ENCODE measurements around the gene NR1D1. TPM values are rescaled to one million over a fixed set of nuclear protein-coding genes. Genes with fewer than 3 reads are reported as not detected.

The NR1D1 gene
- total RNA-seq, 1 donor from 2014 or later: 2.6 TPM

DNA sequence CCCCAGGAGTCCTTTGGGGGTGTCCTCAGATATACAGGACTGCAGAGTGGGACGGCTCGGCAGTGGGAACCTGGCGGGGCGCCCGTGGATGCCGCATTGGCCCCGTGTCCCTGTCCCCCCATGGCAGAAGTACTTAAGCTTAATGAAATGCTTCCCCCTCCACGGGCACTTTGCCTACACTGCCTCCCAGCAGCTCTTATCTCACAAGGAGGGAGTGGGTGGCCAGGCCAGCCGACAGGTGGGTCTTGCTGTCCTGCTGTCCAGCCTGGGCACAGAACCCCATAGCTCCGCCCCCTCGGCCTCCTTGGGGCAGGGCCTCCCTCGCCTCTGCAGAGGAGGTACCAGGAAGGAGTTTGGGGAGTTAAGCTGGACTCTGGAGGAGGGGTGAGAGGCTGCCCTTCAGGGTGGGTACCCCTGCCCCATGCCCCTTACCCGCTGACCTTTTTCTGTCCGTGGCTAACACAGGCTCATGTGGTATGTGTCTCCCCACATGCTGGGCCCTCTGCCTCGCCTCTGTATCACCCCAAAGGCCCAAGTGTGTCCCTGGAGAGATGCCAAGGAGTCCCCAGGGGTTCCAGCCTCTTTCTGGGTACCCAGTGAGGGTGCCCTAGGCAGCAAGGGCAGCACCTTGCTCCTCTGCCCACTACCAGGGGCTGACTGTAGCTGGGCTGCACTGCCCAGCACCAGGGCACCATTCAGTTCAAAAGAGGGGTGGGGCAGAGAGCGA is 28.9 kb downstream of the NR1D1 start:
- Mint-ChIP-seq H3K4me1 (ENCODE audit: low read depth) (peaks cover 54% of the 10 kb centered on the region), H3K36me3 (ENCODE audit: insufficient read depth) (no peaks in the 10 kb centered on the region), H3K27me3 (no peaks in the 10 kb centered on the region), H3K9me3 (ENCODE audit: low read depth) (no peaks in the 10 kb centered on the region), H3K4me3 (ENCODE audit: low read depth) (no peak overlapping the region), H3K27ac (peak overlapping the region; percentile 86)
- DNase-seq (ENCODE audit: low spot score, unreplicated experiment): no peak
- TF ChIP-seq, protein P1, sequence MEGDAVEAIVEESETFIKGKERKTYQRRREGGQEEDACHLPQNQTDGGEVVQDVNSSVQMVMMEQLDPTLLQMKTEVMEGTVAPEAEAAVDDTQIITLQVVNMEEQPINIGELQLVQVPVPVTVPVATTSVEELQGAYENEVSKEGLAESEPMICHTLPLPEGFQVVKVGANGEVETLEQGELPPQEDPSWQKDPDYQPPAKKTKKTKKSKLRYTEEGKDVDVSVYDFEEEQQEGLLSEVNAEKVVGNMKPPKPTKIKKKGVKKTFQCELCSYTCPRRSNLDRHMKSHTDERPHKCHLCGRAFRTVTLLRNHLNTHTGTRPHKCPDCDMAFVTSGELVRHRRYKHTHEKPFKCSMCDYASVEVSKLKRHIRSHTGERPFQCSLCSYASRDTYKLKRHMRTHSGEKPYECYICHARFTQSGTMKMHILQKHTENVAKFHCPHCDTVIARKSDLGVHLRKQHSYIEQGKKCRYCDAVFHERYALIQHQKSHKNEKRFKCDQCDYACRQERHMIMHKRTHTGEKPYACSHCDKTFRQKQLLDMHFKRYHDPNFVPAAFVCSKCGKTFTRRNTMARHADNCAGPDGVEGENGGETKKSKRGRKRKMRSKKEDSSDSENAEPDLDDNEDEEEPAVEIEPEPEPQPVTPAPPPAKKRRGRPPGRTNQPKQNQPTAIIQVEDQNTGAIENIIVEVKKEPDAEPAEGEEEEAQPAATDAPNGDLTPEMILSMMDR (IDR thresholded peaks at IDR 0.05; ENCODE audit: unreplicated experiment): no peak

GRCh38 chr17:40070709-40071312 is 29.6 kb downstream of the NR1D1 start:
- peak overlapping the region; percentile 86 for H3K27ac Mint-ChIP-seq

DNA sequence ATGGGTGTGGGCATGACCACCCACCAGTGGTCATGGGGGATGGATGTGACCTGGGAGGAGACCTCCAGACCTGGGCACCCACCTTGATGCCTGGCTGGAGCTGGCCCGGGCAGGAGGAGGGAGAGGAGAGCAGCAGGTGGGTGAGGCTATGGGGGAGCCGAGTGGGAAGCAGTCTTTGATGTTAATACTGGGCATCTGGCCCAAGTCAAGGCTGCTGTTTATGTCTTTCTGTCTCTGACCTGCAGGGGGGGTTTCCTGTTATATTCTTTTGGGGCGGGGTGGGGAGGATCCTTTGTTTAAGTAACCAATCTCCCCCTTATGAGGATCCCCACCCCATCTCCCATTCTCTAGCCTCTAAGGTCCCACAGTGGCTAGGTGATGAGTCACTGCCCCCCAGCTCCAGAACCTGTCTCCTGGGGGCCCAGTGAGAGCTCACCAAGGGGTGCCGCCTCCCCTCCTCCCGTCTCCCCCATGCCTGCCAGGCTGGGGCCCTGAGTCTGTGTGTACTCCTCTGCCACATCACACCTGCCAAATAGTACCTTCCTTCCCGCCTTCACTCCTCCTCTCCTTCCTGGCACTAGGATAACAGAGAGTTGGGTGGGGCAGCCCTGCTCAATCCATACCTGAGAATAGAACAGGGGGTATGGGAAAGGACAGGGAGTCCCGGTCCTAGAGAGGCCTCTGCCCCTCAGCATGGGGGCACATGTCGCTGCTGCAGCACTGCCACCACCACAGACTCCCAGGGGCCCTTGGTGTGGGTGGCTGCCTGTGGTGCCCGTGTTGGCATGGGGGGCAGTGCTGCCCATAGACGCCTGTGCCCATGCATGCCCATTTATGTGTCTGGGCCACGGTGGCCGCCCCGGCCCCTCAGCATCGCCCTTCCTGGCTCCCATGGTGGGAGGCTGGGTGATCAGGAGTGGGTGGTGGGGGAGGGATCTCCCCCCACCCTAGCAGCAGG is 30.4 kb downstream of the NR1D1 start:
- Mint-ChIP-seq H3K27me3 (no peaks in the 10 kb centered on the region), H3K4me1 (ENCODE audit: low read depth) (peaks cover 52% of the 10 kb centered on the region), H3K9me3 (ENCODE audit: low read depth) (no peaks in the 10 kb centered on the region), H3K27ac (peak overlapping the region; percentile 37), H3K4me3 (ENCODE audit: low read depth) (peak overlapping the region; percentile 5), H3K36me3 (ENCODE audit: insufficient read depth) (no peaks in the 10 kb centered on the region)
- TF ChIP-seq, protein P1 (IDR thresholded peaks at IDR 0.05; ENCODE audit: unreplicated experiment): no peak
- DNase-seq (ENCODE audit: low spot score, unreplicated experiment): no peak

More at GRCh38 chr17:40070709-40071312, 29.6 kb downstream of the NR1D1 start:
- TF ChIP-seq, protein P1 (IDR thresholded peaks at IDR 0.05; ENCODE audit: unreplicated experiment): no peak
- Mint-ChIP-seq H3K9me3 (ENCODE audit: low read depth) (no peaks in the 10 kb centered on the region), H3K36me3 (ENCODE audit: insufficient read depth) (no peaks in the 10 kb centered on the region), H3K27me3 (no peaks in the 10 kb centered on the region), H3K4me3 (ENCODE audit: low read depth) (no peak overlapping the region), H3K4me1 (ENCODE audit: low read depth) (peaks cover 51% of the 10 kb centered on the region)
- DNase-seq (ENCODE audit: low spot score, unreplicated experiment): no peak

GRCh38 chr17:40068917-40069750 is 31.3 kb downstream of the NR1D1 start:
- Mint-ChIP-seq H3K4me3 (ENCODE audit: low read depth) (peak overlapping the region; percentile 48), H3K9me3 (ENCODE audit: low read depth) (no peaks in the 10 kb centered on the region), H3K27ac (peak overlapping the region; percentile 37), H3K4me1 (ENCODE audit: low read depth) (peaks cover 61% of the 10 kb centered on the region), H3K27me3 (no peaks in the 10 kb centered on the region), H3K36me3 (ENCODE audit: insufficient read depth) (no peaks in the 10 kb centered on the region)
- DNase-seq (ENCODE audit: low spot score, unreplicated experiment): no peak
- TF ChIP-seq, protein P1 (IDR thresholded peaks at IDR 0.05; ENCODE audit: unreplicated experiment): no peak
